Body of pancreas (tissue), 4 donors: Measurements from ENCODE around the gene PSMB2. TPM values are rescaled to one million over a fixed set of nuclear protein-coding genes. Genes with fewer than 3 reads are reported as not detected.
A peak's percentile ranks its signal among the peaks of the same experiment; 100 is the strongest.
"Not testable (repeated sequence)": the region's sequence is repeated elsewhere in the genome, so short reads cannot be mapped to it uniquely, and the experiment has no call there.

ENCODE experiments used
- ATAC-seq: fragments of 150-250 bp; one replicate; pipeline ENCODE4 v1.9.1; 2016
- DNase-seq, 4 donors: peaks; one replicate each; pipeline ENCODE4 v3.0.0-alpha.2; 2019
- H3K27ac ChIP-seq, 4 donors: fragments of 200-600 bp; sonication (generic); 1 replicate in 3 of 4; 2 replicates in 1 of 4; pipeline versions ENCODE4 v1.5.1 to v1.6.1; 2016 to 2019; ENCODE audit warnings: mild to moderate bottlenecking in 1 of 4, mixed read lengths in 1 of 4, moderate library complexity in 1 of 4
- H3K27me3 ChIP-seq, 2 donors: fragments of 200-600 bp; sonication (generic); one replicate each; pipeline ENCODE4 v1.6.0; 2016; ENCODE audit warnings: mild to moderate bottlenecking in 1 of 2
- H3K36me3 ChIP-seq, 2 donors: fragments of 200-600 bp; sonication (generic); replicated peaks in 1 of 2; 2 replicates each; pipeline ENCODE4 v1.5.1; 2016; ENCODE audit warnings: low read depth in 2 of 2; ENCODE audit not compliant: insufficient read depth in 1 of 2
- H3K4me1 ChIP-seq: fragments of 200-600 bp; sonication (generic); one replicate; pipeline ENCODE4 v1.6.0; 2016
- H3K4me3 ChIP-seq, 2 donors: fragments of 200-600 bp; sonication (generic); 1 replicate in 1 of 2; 2 replicates in 1 of 2; pipeline ENCODE4 v1.5.1; 2016 to 2019
- H3K9me3 ChIP-seq, 3 donors: fragments of 200-600 bp; sonication (generic); 1 replicate in 2 of 3; 2 replicates in 1 of 3; pipeline ENCODE4 v1.5.1; 2016
- POLR2A ChIP-seq, 3 donors: fragments of 450-650 bp; IDR thresholded peaks; one replicate each; pipeline ENCODE4 v1.6.1; 2016; ENCODE audit warnings: antibody characterized with exemption in 3 of 3, mild to moderate bottlenecking in 2 of 3
- WGBS, 2 donors: methylation state at CpG; one replicate each; pipeline ENCODE4 v1.1.5; 2017; 5-methylcytosine and 5-hydroxymethylcytosine counted together
- intact Hi-C: fragments of 100-400 bp; cut with DNase I; formaldehyde crosslinking; loops from one replicate; pipeline ENCODE4 v1.15.1; 2023
- total RNA-seq, 2 donors: library from RNA; depleted of rRNA; stranded (reverse); fragments of >200 nt; gene quantifications; one replicate each; pipeline ENCODE4 v1.1.0, GENCODE V29; 2016
- TF ChIP-seq, protein P1 (sequence below), 7 experiments: fragments of 450-650 bp in 4 of 7; fragments of 200-600 bp in 3 of 7; sonication (generic) in 3 of 7; IDR thresholded peaks; one replicate each; pipeline ENCODE4 v1.5.1; 2016 to 2019; ENCODE audit warnings: antibody characterized with exemption in 7 of 7

The PSMB2 gene
- total RNA-seq, 2 donors from 2014 or later, result 13.2 to 17.5 TPM

DNA sequence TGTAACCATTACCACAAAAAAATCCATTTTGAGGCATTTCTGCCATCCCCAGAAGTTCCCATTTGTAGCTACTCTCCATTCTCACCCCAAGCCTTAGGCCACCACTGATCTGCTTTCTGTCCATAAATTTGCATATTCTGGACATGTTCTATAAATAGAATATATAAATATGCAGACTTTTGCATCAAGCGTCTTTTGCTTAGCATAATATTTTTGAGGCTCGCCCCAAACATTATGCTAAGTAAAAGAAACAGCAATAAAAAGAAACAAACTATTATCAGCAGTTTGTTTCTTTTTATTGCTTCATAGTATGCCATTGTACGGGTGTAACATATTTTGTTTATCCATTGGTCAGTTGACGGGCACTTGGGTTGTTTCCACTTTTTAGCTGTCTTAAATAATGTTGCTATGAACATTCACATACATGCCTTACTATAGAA, 60.4 kb downstream of the PSMB2 start:
- Histone ChIP-seq H3K4me3 (no peak overlapping the region), H3K27ac (no peak overlapping the region), H3K9me3 (no peaks in the 10 kb centered on the region), H3K27me3 (no peaks in the 10 kb centered on the region), H3K36me3 (no peaks in the 10 kb centered on the region), H3K4me1 (no peaks in the 10 kb centered on the region)
- DNase-seq (no peak), ATAC-seq (no peak)
- intact Hi-C loops, result no loop called here
- TF ChIP-seq POLR2A (IDR thresholded peaks at IDR 0.05), result no peak
- TF ChIP-seq, protein P1, sequence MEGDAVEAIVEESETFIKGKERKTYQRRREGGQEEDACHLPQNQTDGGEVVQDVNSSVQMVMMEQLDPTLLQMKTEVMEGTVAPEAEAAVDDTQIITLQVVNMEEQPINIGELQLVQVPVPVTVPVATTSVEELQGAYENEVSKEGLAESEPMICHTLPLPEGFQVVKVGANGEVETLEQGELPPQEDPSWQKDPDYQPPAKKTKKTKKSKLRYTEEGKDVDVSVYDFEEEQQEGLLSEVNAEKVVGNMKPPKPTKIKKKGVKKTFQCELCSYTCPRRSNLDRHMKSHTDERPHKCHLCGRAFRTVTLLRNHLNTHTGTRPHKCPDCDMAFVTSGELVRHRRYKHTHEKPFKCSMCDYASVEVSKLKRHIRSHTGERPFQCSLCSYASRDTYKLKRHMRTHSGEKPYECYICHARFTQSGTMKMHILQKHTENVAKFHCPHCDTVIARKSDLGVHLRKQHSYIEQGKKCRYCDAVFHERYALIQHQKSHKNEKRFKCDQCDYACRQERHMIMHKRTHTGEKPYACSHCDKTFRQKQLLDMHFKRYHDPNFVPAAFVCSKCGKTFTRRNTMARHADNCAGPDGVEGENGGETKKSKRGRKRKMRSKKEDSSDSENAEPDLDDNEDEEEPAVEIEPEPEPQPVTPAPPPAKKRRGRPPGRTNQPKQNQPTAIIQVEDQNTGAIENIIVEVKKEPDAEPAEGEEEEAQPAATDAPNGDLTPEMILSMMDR (IDR thresholded peaks at IDR 0.05), result no peak
- WGBS, 2 donors, result 60 to 68% methylated on average over 4 of the region's 4 CpGs

DNA sequence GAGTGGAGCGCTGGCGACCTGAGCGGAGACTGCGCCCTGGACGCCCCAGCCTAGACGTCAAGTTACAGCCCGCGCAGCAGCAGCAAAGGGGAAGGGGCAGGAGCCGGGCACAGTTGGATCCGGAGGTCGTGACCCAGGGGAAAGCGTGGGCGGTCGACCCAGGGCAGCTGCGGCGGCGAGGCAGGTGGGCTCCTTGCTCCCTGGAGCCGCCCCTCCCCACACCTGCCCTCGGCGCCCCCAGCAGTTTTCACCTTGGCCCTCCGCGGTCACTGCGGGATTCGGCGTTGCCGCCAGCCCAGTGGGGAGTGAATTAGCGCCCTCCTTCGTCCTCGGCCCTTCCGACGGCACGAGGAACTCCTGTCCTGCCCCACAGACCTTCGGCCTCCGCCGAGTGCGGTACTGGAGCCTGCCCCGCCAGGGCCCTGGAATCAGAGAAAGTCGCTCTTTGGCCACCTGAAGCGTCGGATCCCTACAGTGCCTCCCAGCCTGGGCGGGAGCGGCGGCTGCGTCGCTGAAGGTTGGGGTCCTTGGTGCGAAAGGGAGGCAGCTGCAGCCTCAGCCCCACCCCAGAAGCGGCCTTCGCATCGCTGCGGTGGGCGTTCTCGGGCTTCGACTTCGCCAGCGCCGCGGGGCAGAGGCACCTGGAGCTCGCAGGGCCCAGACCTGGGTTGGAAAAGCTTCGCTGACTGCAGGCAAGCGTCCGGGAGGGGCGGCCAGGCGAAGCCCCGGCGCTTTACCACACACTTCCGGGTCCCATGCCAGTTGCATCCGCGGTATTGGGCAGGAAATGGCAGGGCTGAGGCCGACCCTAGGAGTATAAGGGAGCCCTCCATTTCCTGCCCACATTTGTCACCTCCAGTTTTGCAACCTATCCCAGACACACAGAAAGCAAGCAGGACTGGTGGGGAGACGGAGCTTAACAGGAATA, 64.0 kb downstream of the PSMB2 start:
- 28 to 47% methylated on average over 11 to 70 of the region's 70 CpGs for WGBS, 2 donors
- Histone ChIP-seq H3K9me3 (no peaks in the 10 kb centered on the region), H3K27me3 (no peaks in the 10 kb centered on the region), H3K4me1 (peaks cover 13% of the 10 kb centered on the region), H3K4me3 (no peak overlapping the region), H3K27ac (no peak overlapping the region), H3K36me3 (no peaks in the 10 kb centered on the region)
- DNase-seq (peak in 2 of 4 donors; percentile 36 to 48), ATAC-seq (peak; percentile 40)
- no peak for TF ChIP-seq POLR2A (IDR thresholded peaks at IDR 0.05)
- TF ChIP-seq, protein P1 (IDR thresholded peaks at IDR 0.05), result no peak
- intact Hi-C loops, result no loop called here

DNA sequence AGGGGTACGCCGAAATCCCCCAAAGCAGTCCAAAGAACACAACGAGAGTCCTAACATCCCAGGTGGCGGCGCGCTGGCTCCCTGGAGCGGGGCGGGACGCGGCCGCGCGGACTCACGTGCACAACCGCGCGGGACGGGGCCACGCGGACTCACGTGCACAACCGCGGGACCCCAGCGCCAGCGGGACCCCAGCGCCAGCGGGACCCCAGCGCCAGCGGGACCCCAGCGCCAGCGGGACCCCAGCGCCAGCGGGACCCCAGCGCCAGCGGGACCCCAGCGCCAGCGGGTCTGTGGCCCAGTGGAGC, 64.6 kb downstream of the PSMB2 start:
- DNase-seq, H3K27ac ChIP-seq, intact Hi-C loops, H3K36me3 ChIP-seq, H3K9me3 ChIP-seq, ATAC-seq, H3K27me3 ChIP-seq, H3K4me3 ChIP-seq: not testable (repeated sequence)
- H3K4me1 ChIP-seq, result peaks cover 13% of the 10 kb centered on the region
- 20% methylated on average over 37 of the region's 37 CpGs; no CpG with 5 or more reads in 1 of the 2 donors for WGBS, 2 donors

DNA sequence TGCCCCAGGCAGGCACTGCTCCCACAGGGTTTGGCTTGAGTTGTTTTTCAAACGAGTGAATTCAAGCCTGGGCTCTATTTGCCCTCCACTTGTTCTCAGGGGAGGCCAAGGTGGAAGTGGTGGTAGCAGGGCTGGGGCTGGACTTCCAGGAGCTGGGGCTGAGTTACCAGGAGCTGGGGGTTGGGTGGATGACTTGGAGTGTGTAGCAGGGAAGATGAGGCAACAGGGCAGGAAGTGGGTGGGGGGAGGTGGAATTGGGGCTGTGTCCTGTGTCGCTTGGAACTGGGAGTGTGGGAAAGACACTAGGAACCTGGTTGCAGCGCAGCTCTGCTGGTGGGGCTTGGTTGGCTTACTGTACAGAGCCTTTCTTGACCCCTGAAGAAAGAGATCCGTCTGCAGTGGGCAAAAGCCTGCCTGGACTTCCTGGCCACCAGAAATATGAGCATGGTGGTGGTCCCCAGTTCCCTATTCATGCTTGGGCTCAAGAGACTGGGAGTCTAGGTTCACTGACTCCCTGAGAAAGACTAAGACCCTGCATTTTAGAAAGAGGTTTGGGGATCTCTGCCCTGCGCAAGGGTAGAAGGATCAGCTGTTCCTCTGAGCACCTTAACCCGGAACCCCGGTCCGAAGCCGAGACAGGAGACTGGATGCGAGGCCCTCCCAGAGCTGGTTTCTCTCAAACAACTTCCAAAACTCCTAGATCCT, 65.1 kb downstream of the PSMB2 start:
- 61 to 78% methylated on average over 4 to 10 of the region's 10 CpGs for WGBS, 2 donors
- TF ChIP-seq, protein P1 (IDR thresholded peaks at IDR 0.05), result no peak
- no peak for TF ChIP-seq POLR2A (IDR thresholded peaks at IDR 0.05)
- DNase-seq, result no peak
- no peak for ATAC-seq
- Histone ChIP-seq H3K9me3 (no peaks in the 10 kb centered on the region), H3K4me3 (no peak overlapping the region), H3K27ac (no peak overlapping the region), H3K27me3 (no peaks in the 10 kb centered on the region), H3K4me1 (peaks cover 13% of the 10 kb centered on the region), H3K36me3 (no peaks in the 10 kb centered on the region)
- intact Hi-C loops, result no loop called here

DNA sequence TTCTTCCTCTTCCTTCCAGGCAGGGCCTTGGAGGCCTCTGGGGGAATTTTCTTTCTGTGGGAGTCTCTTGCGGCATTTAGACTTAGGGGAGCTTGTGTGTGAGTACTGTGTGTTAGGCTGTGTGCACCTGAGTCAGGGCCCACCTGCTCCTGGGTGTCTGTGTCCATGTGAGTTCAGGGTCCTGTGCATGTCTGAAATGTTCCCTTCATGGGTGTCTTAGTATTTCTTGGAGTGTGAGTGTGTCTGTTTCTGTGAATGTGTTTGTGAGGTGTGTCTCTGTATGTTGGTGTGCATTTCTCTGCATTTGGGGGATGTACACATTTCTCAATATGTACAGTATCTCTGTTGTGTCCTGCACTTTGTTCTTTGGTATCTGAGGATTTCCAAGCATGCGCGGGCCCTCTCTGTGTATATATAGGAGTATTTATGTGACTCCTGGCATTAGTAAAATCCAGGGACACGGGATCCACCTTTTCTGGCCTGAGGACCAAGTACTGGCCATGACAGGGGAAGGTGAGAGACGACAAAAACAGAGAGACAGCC, 65.8 kb downstream of the PSMB2 start:
- no peak for TF ChIP-seq POLR2A (IDR thresholded peaks at IDR 0.05)
- TF ChIP-seq, protein P1 (IDR thresholded peaks at IDR 0.05), result no peak
- no peak overlapping the region for H3K27ac ChIP-seq

More for the DNA sequence above, 65.8 kb downstream of the PSMB2 start:
- H3K27me3 ChIP-seq, result no peaks in the 10 kb centered on the region
- no peak for DNase-seq
- H3K4me3 ChIP-seq, result no peak overlapping the region
- no peaks in the 10 kb centered on the region for H3K36me3 ChIP-seq
- 83 to 92% methylated on average over 5 of the region's 5 CpGs for WGBS, 2 donors
- no peak for ATAC-seq
- intact Hi-C loops, result no loop called here
- peaks cover 13% of the 10 kb centered on the region for H3K4me1 ChIP-seq
- H3K9me3 ChIP-seq, result no peaks in the 10 kb centered on the region
